HCT116 (cell line): ENCODE results near the gene ENTPD8.

Experiments used
- ATF3 ChIP-seq: IDR thresholded peaks from 2 replicates; pipeline ENCODE4 v1.6.1; 2012
- CTCF ChIP-seq, 3 experiments: fragments of 200-600 bp in 1 of 3; sonication (generic) in 1 of 3; IDR thresholded peaks in 2 of 3; conservative IDR thresholded peaks in 1 of 3; 2 replicates each; pipeline ENCODE4 v1.5.1; 2012 to 2017; ENCODE audit warnings: low read depth in 2 of 3, low read length in 2 of 3, antibody characterized with exemption in 1 of 3, borderline replicate concordance in 1 of 3, control low read depth in 1 of 3, mild to moderate bottlenecking in 1 of 3, mixed read lengths in 1 of 3, mixed run types in 1 of 3, moderate library complexity in 1 of 3; ENCODE audit not compliant: insufficient read depth in 1 of 3
- JUND ChIP-seq: IDR thresholded peaks from 2 replicates; pipeline ENCODE4 v1.6.1; 2012
- POLR2A ChIP-seq: IDR thresholded peaks from 2 replicates; pipeline ENCODE4 v1.7.0; 2011; ENCODE audit warnings: borderline replicate concordance; ENCODE audit not compliant: insufficient read depth, insufficient read length; ENCODE audit errors: extremely low read depth
- POLR2AphosphoS5 ChIP-seq: IDR thresholded peaks from 2 replicates; pipeline ENCODE4 v1.6.1; 2011; ENCODE audit warnings: mild to moderate bottlenecking, low read depth, low read length, moderate library complexity
- REST ChIP-seq: IDR thresholded peaks from 2 replicates; pipeline ENCODE4 v1.6.1; 2012; ENCODE audit warnings: low read depth
- SP1 ChIP-seq: IDR thresholded peaks from 2 replicates; pipeline ENCODE4 v1.6.1; 2012; ENCODE audit warnings: low read depth
- SRF ChIP-seq: IDR thresholded peaks from 2 replicates; pipeline ENCODE4 v1.6.1; 2012; ENCODE audit warnings: low read depth
- ZNF274 ChIP-seq: fragments of 200-500 bp; sonication (Bioruptor generic); IDR thresholded peaks from 2 replicates; pipeline ENCODE4 v1.6.1; 2014; ENCODE audit warnings: mild to moderate bottlenecking, low read depth, low read length, inconsistent platforms
- TF ChIP-seq, protein P1 (sequence below): IDR thresholded peaks from 2 replicates; pipeline ENCODE4 v1.6.1; 2012

- TF ChIP-seq POLR2AphosphoS5, result no peak
- TF ChIP-seq CTCF (IDR thresholded peaks at IDR 0.05 in 2 of 3, conservative IDR thresholded peaks at IDR 0.05 in 1 of 3; ENCODE audit: borderline replicate concordance in 1 of 3, insufficient read depth in 1 of 3, low read depth in 2 of 3, low read length in 2 of 3), result no peak
- no peak for TF ChIP-seq ATF3
- TF ChIP-seq SRF, result no peak
- TF ChIP-seq JUND, result no peak
- no peak for TF ChIP-seq POLR2A
- TF ChIP-seq, protein P1, sequence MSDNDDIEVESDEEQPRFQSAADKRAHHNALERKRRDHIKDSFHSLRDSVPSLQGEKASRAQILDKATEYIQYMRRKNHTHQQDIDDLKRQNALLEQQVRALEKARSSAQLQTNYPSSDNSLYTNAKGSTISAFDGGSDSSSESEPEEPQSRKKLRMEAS, result no peak
- TF ChIP-seq SP1, result no peak
- TF ChIP-seq ZNF274, result no peak
- TF ChIP-seq REST, result no peak
Observed at GRCh38 chr9:137421838-137422603, 19.1 kb downstream of the ENTPD8 start.
